Measurements from ENCODE around the gene ZNHIT1. TPM values are rescaled to one million over a fixed set of nuclear protein-coding genes. Genes with fewer than 3 reads are reported as not detected.

The ZNHIT1 gene
- total RNA-seq, 4 donors from 2014 or later = 54.0 to 115 (median 92.2) TPM

DNA sequence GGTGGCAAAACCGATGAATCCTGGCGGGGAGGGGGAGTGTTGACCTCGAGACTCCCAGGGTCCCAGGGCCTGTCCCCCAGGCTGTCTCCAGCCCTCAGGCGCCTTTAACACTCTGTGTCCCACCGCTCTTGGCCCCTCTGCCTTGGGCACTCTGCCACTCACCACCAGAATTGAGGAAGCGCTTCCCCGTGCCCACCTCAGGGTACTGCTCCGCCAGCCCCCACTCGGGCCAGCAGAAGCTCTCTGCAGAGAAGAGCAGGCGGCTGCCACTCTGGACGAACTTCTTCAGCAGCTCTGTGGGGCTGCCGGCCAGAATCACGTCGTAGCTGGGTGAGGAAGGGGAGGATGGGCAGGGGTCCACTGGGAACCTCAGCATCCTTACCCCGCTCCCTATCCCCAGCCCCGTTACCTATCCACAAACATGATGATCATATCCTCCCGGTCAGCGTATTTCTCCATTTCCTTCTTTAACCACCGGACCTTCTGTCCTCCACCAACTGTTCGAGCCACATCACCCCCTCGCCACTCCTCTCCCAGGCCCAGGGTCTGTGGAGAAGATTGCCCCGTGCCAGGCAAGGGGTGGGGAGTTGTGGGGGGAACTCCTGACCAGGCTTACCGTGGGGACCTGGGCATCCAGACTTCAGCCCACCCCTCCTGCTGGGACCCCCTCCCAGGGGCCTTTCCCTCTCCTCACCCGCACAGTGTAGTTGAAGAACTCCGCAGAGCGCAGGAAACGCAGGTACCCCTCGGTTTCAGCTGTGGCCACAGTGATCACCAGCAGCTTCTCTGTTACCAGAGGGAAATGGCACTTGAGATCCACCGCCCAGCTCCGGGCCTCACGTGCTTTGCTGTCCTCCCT lies 1.7 kb upstream of the ZNHIT1 start:
- TF ChIP-seq, protein P1, sequence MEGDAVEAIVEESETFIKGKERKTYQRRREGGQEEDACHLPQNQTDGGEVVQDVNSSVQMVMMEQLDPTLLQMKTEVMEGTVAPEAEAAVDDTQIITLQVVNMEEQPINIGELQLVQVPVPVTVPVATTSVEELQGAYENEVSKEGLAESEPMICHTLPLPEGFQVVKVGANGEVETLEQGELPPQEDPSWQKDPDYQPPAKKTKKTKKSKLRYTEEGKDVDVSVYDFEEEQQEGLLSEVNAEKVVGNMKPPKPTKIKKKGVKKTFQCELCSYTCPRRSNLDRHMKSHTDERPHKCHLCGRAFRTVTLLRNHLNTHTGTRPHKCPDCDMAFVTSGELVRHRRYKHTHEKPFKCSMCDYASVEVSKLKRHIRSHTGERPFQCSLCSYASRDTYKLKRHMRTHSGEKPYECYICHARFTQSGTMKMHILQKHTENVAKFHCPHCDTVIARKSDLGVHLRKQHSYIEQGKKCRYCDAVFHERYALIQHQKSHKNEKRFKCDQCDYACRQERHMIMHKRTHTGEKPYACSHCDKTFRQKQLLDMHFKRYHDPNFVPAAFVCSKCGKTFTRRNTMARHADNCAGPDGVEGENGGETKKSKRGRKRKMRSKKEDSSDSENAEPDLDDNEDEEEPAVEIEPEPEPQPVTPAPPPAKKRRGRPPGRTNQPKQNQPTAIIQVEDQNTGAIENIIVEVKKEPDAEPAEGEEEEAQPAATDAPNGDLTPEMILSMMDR (IDR thresholded peaks at IDR 0.05; ENCODE audit: low read depth) = no peak

DNA sequence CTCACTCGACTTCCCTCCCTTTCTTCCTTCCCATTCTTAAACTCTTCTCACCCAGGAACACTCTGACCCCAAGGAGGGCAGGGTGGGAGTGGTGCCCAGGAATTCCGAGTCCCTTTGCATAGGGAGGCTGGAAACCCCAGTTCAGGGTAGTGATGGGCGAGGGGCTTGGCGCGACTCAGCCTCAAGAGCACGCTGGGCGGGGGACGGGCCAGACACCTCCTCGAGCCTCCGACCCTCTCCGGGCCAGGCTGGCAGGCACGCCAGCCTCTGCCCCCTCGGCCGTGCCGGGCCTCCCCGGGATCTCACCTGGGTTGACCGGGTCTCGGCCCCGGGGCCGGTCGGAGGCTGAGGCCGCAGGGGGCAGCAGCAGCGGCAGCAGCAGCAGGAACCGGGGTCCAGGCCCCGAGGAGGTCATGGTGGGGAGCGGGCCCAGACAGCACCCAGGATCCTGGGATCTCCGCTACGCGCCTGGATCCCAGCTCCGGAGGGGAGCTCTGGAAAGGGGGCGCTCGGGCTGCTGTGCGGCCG lies 1.0 kb upstream of the ZNHIT1 start:
- TF ChIP-seq, protein P1 (IDR thresholded peaks at IDR 0.05; ENCODE audit: low read depth) = no peak

DNA sequence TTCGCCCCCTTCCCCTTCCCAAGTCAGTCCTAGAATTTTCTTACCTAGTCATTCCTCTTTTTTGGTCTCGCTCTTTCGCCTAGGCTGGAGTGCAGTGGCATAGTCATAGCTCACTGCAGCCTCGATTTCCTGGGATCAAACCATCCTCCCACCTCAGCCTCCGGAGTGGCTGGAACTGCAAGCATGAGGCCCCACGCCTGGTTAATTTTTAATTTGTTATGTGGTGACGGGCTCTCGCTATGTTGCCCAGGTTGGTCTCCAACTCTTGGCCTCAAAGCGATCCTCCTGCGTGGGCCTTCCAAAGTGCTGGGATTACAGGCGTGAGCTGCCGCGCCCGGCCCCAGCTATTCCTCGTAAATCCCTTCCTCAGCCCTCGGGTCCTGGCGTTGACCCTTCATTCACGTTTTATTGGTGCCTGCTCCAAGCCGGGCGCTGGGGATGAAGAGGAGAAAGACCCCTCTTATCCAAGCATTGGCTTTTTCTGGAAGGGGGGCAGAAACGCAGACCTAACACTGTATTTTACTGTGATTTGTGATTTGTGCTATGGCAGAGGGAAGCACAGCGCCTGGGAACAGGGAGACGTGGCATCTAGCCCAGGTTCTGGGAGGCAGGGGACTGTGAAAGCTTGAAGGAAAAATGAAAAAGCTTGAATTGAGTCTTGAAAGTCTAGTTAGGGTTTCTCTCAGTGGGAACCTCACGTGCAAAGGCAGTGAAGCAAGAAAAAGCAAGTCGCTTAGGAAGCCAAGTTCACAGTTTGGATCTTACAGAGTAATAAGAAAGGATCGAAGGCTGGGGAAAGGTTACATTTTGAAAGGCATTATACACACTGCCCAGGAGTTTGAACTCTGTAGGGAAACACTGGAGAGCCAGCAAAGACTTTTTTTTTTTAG lies 516 bp downstream of the ZNHIT1 start:
- TF ChIP-seq, protein P1 (IDR thresholded peaks at IDR 0.05; ENCODE audit: low read depth) = no peak

DNA sequence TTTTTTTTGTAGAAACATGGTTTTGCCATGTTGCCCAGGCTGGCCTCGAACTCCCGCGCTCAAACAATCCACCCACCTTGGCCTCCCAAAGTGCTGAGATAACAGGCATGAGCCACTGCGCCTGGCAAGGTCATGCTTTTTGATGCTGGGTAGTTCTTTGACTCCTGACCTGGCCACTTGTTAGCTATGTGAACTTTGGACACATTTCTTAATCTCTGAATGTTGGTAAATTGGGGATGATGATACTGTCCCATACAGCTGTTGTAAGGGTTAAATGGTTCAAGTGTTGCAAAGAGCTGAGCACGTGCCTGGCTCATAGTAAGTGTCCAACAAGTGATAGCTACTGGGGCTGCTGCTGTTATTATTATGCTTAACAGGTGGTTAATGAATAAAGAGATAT lies 2.3 kb downstream of the ZNHIT1 start:
- TF ChIP-seq, protein P1 (IDR thresholded peaks at IDR 0.05; ENCODE audit: low read depth) = no peak

DNA sequence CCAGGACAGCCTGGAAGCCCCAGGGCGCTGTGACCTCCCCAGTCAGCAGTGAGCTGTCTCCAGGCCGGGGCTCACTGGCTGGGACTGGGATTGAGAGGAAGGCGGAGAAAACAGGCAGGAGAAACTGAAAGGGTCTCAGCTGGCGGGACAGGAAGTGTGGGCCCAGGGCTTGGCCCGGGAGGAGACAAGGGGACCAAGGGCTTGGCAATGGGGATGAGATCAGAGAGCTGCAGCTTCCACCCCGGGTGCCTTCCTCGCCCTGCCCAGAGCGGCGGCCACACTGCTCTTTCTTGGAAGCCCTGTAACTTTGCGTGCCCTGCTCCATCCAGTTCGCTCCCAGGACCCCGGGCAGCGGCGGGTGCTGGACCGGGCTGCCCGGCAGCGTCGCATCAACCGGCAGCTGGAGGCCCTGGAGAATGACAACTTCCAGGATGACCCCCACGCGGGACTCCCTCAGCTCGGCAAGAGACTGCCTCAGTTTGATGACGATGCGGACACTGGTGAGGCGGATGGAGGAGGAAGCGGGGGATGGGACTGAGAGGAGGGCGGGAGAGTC lies 4.4 kb downstream of the ZNHIT1 start:
- TF ChIP-seq, protein P1 (IDR thresholded peaks at IDR 0.05; ENCODE audit: low read depth) = no peak

DNA sequence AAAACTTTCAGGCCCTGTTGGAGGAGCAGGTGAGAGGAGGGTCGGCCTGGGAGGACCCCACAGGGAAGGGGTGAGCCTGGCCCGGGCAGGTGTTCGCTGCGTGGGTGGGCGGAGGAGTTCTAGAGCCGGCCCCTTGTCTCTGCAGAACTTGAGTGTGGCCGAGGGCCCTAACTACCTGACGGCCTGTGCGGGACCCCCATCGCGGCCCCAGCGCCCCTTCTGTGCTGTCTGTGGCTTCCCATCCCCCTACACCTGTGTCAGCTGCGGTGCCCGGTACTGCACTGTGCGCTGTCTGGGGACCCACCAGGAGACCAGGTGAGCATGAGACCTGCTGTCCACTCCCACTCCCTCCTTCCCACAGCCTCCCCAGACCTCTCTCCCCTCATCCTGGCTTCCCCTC lies 5.6 kb downstream of the ZNHIT1 start:
- TF ChIP-seq, protein P1 (IDR thresholded peaks at IDR 0.05; ENCODE audit: low read depth) = no peak

Data from subcutaneous adipose tissue (tissue), 4 donors.